Kasumi-1 (cell line): ENCODE measurements around the gene PGBD4.
"Not testable (repeated sequence)": the region's sequence is repeated elsewhere in the genome, so short reads cannot be mapped to it uniquely, and the experiment has no call there.

Experiments used
- DNase-seq, 2 experiments: peaks; one replicate each; lab custom pipeline; 2025; lab: John Stamatoyannopoulos, UW

Gene PGBD4

DNA sequence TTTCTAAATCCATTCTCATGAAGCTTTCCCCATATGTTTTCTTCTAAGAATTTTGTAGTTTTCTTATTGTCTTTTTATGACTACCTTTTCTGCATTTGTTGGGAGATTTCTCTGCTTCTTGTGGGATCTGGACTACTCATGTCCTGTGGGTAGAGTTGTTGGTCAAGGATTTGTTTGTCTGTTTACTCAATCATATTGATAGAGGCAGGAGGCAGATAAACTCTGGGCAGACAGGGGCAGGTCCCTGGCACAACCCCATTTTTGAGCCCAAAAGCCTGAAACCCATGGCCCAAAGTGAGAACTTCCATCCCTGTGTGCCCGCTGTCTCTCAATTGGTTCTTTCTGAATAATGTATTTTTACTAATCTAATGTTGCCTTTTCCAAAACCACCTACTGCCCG, 12.3 kb downstream of the PGBD4 start:
- DNase-seq, result no peak

DNA sequence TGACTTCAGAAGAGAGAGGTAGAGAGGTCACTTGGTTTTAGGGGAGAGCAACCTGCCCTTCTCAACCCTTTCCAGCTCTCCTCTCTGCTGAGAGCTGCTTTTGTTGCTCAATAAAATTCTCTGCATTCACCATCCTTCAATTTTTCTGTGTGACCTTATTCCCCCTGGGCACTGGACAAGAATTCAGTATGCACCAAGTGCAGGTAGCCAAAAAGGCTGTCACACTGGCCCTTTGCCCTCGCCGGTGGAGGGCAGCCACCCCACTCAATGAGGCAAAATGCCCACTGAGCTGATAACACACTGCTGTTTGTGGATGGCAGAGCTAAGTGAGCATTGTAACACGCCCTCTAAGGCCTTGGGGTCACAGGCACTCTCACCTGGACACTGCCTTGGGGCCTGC, 12.9 kb downstream of the PGBD4 start:
- DNase-seq, result no peak

DNA sequence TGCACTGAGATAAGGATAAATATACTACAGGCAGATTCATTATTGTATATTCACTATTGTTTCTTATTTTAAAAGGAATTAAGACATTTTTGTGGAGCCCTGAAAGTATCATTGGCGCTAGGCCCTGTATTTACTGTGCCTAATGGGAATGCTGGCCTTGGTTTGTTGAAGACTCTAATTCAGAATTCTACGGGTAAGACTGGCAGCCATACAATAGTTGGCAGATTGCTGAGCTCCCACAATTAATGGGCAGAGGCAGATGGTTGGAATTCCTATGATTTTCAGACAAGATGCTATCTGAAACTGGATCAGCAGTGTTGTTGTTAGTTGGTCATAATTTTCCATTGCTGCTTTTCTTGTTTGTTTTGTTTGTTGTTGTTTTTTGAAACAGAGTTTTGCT, 14.7 kb downstream of the PGBD4 start:
- no peak for DNase-seq

DNA sequence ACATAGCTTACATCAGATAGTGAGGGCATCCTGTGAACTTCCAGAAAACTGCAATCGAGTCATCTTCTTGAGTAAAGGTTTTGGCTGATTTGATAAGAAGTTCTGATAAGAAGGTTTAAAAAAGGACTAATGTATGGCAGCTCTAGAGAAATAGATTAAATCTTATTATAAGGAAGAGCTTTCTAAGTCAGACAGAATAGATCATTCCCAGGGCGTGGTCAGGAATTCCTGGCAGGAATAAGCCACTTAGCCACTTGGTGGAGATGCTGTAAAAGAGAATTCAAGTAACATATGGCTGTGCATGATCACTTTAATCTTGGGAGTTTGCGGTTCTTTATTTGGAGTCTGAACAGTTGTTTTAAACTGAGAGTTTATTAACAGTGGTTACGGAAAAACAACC, 17.4 kb downstream of the PGBD4 start:
- no peak for DNase-seq

DNA sequence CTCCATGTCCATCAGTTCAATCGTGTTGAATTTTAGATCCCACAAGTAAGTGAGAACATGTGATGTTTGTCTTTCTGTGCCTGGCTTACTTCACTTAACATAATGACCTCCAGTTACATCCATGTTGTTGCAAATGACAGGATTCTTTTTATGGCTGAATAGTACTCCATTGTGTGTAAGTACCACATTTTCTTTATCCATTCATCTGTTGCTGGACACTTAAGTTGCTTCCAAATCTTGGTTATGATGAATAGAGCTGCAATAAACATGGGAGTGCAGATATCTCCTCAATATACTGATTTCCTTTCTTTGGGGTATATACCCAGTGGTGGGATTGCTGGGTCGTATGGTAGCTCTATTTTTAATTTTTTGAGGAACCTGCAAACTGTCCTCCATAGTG, 18.5 kb downstream of the PGBD4 start:
- not testable (repeated sequence) for DNase-seq

DNA sequence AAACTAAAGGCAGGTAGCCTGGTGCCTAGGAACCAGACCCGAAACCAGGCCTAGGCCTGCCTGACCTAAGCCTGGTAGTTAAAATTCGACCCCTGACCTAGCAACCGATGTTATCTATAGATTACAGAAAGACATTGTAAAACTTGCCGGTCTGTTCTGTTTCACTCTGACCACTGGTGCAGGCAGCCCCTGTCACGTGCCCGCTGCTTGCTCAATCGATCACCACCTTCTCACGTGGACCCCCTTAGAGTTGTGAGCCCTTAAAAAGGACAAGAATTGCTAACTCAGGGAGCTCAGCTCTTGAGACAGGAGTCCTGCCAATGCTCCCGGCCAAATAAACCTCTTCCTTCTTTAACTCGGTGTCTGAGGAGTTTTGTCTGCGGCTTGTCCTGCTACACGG, 19.9 kb downstream of the PGBD4 start:
- not testable (repeated sequence) for DNase-seq

DNA sequence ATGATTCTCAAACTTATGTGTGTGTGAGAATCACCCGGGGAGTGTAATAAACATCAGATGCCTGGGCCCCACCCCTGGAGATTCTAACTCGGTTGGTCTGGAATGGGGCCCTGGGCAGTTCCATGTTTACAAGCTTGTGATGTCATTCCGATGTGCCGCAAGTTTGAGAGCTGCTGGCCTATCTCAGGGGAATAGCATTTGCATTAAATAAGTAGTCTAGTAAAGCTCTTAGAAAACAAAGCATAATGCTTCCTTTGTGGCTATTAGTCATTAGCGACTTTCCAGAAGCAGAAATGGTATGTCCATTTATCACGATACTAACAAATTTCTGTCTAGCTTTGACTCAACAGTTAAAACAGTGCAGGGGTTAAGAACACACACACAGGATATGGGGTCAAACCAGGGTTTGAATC, 20.9 kb downstream of the PGBD4 start:
- DNase-seq, result no peak

DNA sequence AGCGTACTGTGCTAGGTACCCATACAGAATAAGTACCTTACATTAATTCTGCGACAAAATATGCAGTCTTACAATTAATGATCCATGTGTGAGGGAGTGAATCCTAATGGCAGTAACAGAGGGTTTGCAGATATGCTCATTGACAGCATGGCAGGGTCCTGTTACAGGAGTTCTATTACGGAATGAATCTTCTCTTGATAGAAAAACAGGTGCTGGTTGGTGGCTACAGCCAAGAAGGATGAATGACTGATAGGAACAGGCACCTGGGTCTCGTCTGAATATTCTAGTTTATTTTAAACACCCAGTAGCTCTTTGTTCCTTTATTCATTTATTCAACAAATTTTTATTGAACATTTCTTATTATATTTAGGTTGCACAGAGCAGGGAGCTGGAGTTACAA, 22.8 kb downstream of the PGBD4 start:
- DNase-seq, result no peak

DNA sequence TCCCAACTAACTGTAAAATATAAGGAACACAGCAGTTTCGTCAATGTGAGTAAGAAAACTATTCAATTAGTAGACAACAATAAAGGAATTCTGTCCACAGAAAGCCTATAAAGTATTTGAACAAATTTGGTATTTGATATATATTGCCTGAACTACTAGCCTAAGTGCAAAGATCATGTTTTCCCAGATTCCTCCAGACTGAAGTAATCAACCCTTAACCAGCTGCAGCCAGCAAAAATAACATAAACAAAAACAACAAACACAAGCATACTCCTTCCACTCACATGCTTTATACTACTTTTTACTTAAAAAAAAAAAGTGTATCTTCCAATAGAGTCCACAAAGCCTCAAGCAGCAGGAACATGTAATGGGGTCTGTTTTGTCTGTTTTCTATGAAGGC, 24.1 kb downstream of the PGBD4 start:
- no peak for DNase-seq

DNA sequence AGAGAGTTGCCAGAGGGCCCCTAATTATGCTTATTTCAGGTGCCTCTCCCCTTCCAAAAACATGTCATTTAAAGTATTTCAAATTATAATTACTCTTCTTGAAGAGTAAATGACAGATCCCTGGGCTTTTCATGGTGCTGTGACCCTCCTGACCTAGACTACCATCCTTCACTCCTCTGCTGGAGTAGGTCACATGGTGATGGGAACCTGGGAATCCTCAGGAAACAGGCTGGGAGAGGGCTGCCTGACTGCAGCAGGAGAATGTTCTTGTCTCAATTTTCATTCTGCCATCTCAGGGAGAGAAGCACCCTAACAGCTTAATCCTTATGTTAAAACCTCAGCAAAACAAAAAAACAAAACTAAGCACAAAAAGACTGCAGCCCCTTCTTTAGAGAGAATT, 24.6 kb downstream of the PGBD4 start:
- no peak for DNase-seq

DNA sequence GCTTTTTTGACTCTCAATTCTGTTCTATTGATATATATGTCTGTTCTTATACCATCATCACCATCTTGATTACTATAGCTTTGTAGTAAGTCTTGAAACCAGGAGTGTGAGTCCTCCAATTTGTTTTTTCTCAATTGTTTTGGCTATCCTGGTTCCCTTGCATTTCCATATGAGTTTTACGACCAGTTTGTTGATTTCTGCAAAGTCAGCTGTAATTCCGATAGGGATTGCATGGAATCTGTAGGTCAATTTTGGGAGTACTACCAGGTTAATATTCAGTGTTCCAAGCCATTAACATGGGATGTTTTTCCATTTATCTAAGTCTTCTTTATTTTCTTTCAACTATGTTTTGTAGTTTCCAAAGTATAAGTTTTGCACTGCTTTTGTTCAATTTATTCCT, 27.0 kb downstream of the PGBD4 start:
- DNase-seq, result no peak

DNA sequence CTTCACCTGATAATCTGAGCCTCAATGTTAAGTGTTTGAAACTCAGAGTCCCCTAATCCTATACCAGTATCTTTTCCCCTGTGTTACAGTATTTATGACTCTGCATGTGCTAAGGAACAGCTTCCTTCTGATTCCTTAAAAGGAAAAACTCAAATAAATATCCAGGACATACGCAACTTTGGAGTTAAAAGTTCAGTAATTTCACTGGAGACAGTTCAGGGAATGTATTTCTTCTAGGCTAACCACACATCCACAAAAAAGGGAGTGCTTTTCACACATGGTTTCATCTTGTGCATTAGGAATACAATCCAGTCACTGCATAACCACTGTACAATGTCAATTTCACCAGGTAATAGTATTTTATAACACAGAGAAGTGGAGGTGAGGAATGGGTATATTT, 31.0 kb downstream of the PGBD4 start:
- no peak for DNase-seq

DNA sequence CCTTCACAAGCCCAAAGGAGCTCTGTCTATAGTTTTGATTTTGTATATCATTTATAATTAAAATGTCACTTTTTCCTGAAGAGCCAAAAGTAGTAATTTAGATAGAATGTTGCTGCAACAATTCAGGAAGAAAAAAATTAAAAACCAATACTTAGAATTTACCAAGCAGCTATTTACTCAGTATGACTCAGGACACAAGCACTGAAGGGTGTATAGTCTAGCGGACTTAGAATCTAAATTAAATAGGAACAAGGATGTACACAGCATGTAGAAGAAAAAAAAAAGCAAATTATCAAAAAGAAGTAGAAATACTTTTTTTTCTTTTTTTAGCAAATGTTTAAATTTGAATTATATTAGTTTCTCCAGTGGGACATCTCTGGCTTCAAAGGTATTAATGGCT, 31.6 kb downstream of the PGBD4 start:
- DNase-seq, result no peak

DNA sequence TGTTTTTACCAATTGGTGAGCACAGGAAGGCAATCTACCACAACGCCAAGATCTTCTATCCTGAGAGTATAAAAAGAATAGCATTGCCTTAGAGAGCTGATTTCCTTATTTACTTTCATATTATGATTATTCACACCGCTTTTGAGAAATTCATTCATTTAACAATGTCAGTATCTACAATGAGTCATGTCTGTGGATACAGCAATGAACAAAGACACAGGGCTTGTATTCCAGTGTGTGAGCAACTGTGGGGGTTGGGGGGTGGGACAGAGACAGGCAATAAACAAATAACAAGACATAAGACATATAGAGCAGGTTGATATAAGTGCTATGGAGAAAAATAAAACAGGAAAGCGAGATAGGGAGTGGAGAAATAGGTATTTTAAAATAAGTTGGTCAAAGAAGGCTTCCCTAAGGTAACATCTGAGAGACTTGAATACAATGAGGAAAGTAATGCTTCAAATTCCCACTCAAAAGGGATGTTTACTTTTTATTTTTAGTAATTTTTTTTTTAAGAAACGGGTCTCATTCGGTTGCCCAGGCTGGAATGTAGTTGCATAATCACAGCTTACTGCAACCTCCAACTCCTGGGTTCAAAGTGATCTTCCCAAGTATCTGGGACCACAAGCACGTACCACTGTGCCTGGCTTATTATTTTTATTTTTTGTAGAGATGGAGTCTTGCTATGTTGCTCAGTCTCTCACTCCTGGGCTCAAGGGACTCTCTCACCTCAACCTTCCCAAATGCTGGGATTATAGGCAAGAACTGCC, 45.7 kb downstream of the PGBD4 start:
- DNase-seq, result no peak

DNA sequence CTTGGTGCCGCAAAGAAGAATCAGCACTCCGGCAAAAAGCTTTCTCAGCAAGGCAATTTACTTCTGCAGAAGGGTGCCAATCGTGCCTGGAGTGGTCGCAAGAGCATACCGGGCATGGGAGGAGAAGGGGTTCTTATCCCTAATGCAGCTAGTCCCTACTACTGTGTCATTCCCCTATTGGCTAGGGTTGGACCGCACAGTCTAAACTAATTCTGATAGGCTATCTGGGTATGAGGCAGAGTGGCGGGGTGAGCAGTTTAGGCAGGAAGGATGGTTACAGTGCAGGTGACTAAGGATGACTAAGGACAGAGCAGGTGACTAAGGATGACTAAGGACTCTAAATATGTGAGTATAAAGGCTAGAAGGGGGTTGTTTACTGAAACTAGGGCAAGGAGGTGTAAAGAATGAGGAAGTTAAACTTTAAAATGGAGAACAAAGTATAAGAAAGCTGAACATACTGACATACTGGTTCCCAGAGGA, 52.9 kb downstream of the PGBD4 start:
- DNase-seq, result peak; percentile 33 to 45

DNA sequence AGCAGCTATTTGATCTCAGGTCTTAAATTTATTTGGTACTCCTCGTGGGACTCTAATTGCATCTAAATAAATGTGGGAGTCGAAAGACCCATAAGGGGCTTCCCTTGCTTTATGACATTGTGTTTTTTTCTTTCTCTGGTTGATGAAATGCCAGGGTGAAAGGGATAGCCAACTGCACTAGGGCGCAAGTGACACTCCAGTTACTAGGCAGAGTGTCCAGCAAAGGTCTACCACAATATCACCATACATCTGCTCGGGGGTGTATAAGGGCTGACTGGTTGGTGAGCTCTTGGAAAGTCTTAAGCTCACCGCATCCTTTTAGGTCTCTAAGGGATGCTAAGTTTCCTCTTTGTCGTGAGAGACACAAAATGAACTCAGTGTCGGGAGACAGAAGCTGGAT, 54.0 kb downstream of the PGBD4 start:
- DNase-seq, result no peak
